RWPE2 (cell line): ENCODE data around the gene CRADD.

Source experiments
- ATAC-seq: fragments of 200-7000 bp; cut with Tn5 transposase; 3 replicates; pipeline ENCODE4 v1.9.1; 2021; ENCODE audit warnings: low read depth
- DNase-seq: peaks from one replicate; pipeline ENCODE4 v3.0.0-alpha.2; 2020; ENCODE audit warnings: low spot score
- H3K27ac ChIP-seq: fragments of 450-650 bp; 2 replicates; pipeline ENCODE4 v1.5.1; 2017; ENCODE audit warnings: mild to moderate bottlenecking; ENCODE audit not compliant: poor library complexity, severe bottlenecking
- H3K27me3 ChIP-seq: fragments of 250-450 bp; sonication (Bioruptor Pico); 2 replicates; pipeline ENCODE4 v1.5.1; 2021; ENCODE audit warnings: mild to moderate bottlenecking, moderate library complexity; ENCODE audit not compliant: insufficient read depth, poor library complexity, severe bottlenecking
- H3K36me3 ChIP-seq: fragments of 250-450 bp; sonication (Bioruptor Pico); 2 replicates; pipeline ENCODE4 v1.5.1; 2020; ENCODE audit warnings: low read depth, mild to moderate bottlenecking, moderate library complexity
- H3K4me1 ChIP-seq: fragments of 250-450 bp; sonication (Bioruptor Pico); 2 replicates; pipeline ENCODE4 v1.5.1; 2021; ENCODE audit warnings: mild to moderate bottlenecking, moderate library complexity; ENCODE audit not compliant: insufficient read depth, poor library complexity, severe bottlenecking
- H3K4me3 ChIP-seq: fragments of 250-450 bp; sonication (Bioruptor Pico); 2 replicates; pipeline ENCODE4 v1.5.1; 2021; ENCODE audit warnings: mild to moderate bottlenecking, moderate library complexity; ENCODE audit not compliant: severe bottlenecking
- H3K9me3 ChIP-seq: fragments of 250-450 bp; sonication (Bioruptor Pico); 2 replicates; pipeline ENCODE4 v1.5.1; 2021; ENCODE audit warnings: mild to moderate bottlenecking, moderate library complexity; ENCODE audit not compliant: severe bottlenecking
- TF ChIP-seq, protein P1 (sequence below): fragments of 450-650 bp; IDR thresholded peaks from one replicate; pipeline ENCODE4 v1.5.1; 2017; ENCODE audit warnings: mild to moderate bottlenecking, moderate library complexity; ENCODE audit not compliant: poor library complexity, severe bottlenecking

Gene CRADD

GRCh38 chr12:93857279-93857938 is 180.2 kb downstream of the CRADD start:
- H3K36me3 ChIP-seq = no peaks in the 10 kb centered on the region
- H3K9me3 ChIP-seq = no peaks in the 10 kb centered on the region
- peaks cover 3% of the 10 kb centered on the region for H3K4me1 ChIP-seq
- H3K4me3 ChIP-seq = no peak overlapping the region
- no peaks in the 10 kb centered on the region for H3K27me3 ChIP-seq
- no peak overlapping the region for H3K27ac ChIP-seq
- TF ChIP-seq, protein P1, sequence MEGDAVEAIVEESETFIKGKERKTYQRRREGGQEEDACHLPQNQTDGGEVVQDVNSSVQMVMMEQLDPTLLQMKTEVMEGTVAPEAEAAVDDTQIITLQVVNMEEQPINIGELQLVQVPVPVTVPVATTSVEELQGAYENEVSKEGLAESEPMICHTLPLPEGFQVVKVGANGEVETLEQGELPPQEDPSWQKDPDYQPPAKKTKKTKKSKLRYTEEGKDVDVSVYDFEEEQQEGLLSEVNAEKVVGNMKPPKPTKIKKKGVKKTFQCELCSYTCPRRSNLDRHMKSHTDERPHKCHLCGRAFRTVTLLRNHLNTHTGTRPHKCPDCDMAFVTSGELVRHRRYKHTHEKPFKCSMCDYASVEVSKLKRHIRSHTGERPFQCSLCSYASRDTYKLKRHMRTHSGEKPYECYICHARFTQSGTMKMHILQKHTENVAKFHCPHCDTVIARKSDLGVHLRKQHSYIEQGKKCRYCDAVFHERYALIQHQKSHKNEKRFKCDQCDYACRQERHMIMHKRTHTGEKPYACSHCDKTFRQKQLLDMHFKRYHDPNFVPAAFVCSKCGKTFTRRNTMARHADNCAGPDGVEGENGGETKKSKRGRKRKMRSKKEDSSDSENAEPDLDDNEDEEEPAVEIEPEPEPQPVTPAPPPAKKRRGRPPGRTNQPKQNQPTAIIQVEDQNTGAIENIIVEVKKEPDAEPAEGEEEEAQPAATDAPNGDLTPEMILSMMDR = no peak
- ATAC-seq = peak; percentile 76
- no peak for DNase-seq

GRCh38 chr12:93857991-93858447 is 180.8 kb downstream of the CRADD start:
- DNase-seq (no peak), ATAC-seq (no peak)
- Histone ChIP-seq H3K27me3 (no peaks in the 10 kb centered on the region), H3K9me3 (no peaks in the 10 kb centered on the region), H3K4me3 (no peak overlapping the region), H3K4me1 (peaks cover 3% of the 10 kb centered on the region), H3K36me3 (no peaks in the 10 kb centered on the region), H3K27ac (no peak overlapping the region)
- TF ChIP-seq, protein P1 = no peak

DNA sequence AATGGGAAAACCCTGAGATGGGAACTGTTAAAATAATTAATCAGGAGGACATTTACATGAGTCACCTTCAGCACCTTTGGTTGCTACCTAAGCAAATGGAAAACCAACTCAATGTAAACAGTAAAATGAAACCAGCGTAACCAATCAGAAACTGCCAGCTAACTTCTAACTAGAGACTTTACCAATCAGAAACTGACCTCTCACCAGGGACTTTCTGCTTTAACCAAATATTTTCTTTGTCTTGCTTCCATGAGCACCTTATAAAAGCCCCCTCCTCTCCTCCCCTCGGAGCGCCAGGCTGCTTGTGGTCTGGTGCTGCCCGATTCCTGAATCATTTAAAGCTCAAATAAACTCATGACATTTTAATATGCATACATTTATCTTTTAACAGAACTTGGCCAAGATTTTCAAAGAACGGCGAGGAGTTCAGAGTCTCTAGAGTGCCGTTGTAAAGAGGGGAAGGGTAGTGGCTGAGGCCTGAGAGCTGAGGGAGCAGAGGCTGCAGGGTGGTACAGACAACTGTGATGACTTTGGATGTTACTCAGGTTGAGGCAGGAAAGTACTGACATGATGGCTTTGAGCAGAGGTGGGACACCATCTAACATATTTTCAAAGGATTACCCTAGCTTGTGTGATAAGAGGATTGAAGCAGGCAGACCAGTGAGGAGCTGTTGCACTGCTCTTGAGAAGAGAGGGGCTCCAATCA is 183.6 kb downstream of the CRADD start:
- ATAC-seq (no peak), DNase-seq (no peak)
- Histone ChIP-seq H3K36me3 (no peaks in the 10 kb centered on the region), H3K27ac (no peak overlapping the region), H3K27me3 (no peaks in the 10 kb centered on the region), H3K4me1 (peaks cover 3% of the 10 kb centered on the region), H3K4me3 (no peak overlapping the region), H3K9me3 (peaks cover 4% of the 10 kb centered on the region)
- TF ChIP-seq, protein P1 = no peak

DNA sequence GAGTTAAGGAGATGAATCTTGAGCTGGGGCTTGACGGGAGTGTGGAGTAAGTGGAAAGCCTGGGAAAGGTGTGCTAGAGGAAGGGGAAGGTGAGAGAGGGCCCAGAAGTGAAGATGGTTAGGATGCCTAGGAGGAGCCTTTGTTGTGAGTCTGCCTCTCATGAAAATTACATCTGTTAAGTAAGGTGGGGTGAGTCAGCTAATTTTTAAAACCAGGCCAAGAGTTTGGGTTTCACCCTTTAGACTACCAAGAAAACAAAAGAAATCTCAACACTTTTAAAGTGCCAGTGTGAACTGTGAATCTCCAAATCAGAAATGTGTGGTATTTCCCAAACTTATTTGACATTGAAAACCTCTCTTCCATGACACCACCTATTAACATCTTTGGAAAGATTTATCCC is 185.2 kb downstream of the CRADD start:
- H3K36me3 ChIP-seq = no peaks in the 10 kb centered on the region
- H3K27ac ChIP-seq = no peak overlapping the region
- TF ChIP-seq, protein P1 = no peak
- DNase-seq = no peak
- peaks cover 2% of the 10 kb centered on the region for H3K4me1 ChIP-seq
- H3K4me3 ChIP-seq = no peak overlapping the region
- H3K27me3 ChIP-seq = no peaks in the 10 kb centered on the region
- H3K9me3 ChIP-seq = peaks cover 4% of the 10 kb centered on the region
- ATAC-seq = no peak

DNA sequence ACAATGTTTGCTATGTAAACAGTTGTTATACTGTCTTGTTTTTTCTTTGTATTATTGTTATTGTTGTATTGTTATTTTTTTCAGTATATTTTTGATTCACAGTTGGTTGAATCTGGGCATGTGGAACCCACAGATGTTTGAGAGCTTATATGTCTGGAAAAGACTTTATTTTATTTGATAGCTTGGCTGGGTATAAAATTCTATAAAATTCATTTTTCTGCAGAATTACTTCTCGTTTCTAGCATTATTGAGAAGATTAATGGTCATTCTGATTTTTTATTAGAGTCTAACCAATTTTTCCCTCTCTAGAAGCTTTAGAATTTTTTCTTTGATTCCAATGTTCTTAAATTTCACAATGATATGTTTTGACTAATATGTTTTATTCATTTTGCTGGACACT is 188.6 kb downstream of the CRADD start:
- Histone ChIP-seq H3K27ac (no peak overlapping the region), H3K9me3 (peaks cover 4% of the 10 kb centered on the region), H3K4me1 (no peaks in the 10 kb centered on the region), H3K27me3 (no peaks in the 10 kb centered on the region), H3K36me3 (no peaks in the 10 kb centered on the region), H3K4me3 (no peak overlapping the region)
- DNase-seq (no peak), ATAC-seq (no peak)
- TF ChIP-seq, protein P1 = no peak
